Stimulated activated CD4-positive, alpha-beta T cell treated with anti-CD3 and anti-CD28 coated beads, Interleukin-12 subunit alpha, Interleukin-12 subunit beta, amount 100 ng/mL, for 24 hours (primary cell): Measurements from ENCODE around the gene C1RL.

Experiments
- DNase-seq, 2 experiments: peaks; one replicate each; pipeline ENCODE4 v3.0.0-alpha.2; 2020; ENCODE audit warnings: low read depth in 2 of 2

Gene C1RL, protein sequence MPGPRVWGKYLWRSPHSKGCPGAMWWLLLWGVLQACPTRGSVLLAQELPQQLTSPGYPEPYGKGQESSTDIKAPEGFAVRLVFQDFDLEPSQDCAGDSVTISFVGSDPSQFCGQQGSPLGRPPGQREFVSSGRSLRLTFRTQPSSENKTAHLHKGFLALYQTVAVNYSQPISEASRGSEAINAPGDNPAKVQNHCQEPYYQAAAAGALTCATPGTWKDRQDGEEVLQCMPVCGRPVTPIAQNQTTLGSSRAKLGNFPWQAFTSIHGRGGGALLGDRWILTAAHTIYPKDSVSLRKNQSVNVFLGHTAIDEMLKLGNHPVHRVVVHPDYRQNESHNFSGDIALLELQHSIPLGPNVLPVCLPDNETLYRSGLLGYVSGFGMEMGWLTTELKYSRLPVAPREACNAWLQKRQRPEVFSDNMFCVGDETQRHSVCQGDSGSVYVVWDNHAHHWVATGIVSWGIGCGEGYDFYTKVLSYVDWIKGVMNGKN

DNA sequence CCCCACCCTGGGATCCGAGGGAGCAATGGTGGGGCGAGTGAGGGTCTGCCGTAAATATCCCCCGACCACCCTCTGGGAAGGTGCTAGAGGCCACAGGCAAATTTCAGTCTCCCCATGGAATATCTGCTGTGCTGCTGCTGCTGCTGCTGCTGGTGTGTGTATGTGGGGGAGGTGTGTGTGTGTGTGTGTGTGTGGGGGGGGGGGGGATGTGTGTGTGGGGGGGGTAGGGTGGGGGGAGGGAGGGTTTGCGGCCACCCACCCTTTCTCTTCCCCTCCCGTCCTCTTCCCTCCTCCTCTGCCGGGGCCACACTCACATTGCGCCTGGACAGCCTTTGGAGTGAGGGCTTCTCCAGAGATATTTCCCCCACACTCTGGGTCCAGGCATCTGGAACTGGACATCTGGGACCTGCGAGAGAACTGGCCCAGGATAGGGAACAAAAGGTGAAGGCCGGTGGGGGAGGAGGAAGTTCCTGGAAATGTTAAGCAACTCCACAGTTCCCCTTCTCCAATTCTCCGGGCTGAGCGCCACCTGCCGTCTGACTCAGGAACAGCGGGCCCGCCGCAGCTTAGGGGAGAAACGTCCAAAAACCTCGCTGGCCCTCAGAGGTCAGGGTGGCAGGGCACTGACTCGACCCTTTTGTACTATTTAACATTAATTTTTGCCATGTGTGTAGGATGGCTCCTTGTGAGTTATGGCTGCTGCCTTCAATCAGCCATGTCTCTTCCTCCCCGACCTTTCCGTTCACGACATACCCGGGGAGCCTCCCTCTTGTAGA is at the start of gene C1RL:
Gene C1RL (minus strand): TSS at position 419 of the 776 bp plus-strand sequence. CDS start 34 bp downstream, at position 385.
- peak; percentile 64 to 88 for DNase-seq

DNA sequence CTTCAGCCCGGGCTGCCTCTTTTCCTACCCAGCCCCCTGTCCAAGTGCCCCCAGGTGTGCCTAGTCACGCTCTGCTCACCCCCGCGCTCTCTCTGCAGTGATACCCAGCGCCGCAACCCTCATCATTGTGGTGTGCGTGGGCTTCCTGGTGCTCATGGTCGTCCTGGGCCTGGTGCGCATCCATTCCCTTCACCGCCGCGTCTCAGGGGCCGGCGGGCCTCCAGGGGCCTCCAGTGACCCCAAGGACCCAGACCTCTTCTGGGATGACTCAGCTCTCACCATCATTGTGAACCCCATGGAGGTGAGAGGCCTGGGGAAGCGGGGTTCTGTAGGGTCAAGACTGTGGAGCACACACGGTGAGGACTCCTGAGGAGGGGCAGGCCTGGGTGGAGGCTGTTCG is 48.4 kb upstream of the C1RL start:
- no peak for DNase-seq

DNA sequence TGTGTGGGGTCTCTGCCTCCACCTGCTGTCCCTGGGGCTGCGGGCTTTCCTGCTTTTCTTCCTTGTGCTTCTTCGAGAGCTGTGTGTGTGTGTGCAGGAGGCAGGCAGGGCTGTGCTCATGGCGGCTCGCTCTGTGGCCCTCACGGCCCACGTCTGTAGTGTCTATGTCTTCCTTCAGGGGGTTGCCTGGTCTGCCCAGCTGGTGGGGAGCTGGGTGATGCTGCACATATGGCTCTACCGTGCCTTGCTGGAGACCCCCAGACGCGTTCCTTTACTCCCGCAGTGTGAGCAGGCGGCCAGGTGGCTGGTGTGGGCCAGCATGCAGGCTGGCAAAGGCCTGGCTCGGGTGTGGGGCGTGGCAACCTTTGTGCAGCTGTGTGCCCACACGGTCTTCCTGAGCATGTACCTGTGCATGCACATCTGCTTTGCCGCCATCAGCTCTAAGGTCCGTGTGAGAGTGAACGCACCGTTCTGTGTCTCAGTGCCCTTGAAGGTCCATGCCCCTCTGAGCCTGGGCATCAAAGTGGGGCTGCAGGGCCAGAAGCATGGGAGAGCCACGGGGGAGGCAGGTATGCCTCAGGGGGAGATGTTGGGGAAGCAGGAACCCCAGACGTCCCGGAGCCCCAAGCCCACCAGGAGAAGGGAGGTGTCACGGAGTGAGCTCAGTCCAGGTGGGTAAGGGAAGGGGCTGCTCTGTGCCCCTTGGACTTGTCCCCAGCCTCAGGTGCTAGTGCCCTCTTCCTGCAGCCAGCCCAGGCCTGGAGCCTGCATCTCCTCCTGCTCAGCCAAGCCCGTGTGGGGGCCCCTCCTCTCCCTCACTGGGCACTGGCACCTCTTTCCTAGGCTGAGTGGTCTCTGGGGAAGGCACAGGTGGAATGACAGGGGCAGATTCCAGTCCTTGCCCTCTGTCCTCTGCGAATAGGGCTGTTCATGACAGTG is 47.5 kb upstream of the C1RL start:
- DNase-seq, result no peak

DNA sequence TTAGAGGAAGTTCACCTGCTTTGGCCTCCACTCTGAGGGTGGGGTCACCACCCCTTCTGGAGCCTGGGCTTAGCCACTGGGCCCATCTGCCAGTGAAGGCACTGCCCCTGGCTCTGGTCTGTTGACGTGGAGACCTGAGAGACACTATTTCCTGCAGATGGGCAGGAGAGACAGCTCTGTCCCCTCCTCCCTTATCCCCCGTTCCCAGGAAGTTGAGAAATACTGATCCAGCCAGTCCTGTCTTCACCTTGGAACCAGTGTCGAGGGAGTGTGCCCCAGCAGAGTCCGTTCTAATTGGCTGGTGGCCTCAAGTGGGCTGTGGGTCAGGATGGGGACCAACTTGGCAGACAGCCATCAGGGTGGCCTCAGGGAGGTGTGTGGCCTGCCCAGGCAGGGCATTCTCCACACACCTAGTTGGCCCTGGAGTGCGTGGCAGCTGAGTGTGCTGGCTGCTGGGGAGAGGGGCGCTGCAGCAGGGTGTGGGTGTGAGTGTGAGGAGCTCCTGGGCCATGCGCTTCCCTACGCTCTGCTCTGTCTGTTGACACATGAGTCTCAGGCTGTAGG is 46.5 kb upstream of the C1RL start:
- no peak for DNase-seq

DNA sequence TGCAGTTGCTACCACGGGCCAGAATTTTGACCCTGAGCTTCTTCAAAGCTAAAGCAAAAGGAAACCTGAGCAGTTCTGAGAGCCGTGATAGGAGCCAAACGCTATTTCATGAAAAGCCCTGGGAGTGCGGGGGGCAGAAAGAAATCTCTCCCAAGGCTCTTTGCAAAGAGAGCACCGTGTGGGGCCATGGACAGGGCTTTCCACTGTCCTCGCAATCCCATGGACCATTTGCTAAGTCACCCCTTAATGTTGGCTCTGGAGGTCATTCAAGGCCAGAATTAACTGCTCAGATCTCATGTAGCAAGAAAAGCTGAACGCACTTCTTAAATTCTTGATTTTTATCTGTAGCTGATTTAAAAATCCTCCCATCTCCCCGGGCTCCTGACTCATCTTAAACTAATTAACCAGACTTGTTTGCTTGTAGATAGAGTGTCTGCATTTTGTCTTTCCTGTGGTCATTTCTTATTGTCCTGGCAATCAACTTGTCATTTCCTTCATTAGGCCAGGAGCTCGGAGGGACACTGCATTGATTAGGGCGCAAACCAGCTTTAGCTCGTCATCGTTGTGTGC is 46.0 kb upstream of the C1RL start:
- DNase-seq, result no peak

DNA sequence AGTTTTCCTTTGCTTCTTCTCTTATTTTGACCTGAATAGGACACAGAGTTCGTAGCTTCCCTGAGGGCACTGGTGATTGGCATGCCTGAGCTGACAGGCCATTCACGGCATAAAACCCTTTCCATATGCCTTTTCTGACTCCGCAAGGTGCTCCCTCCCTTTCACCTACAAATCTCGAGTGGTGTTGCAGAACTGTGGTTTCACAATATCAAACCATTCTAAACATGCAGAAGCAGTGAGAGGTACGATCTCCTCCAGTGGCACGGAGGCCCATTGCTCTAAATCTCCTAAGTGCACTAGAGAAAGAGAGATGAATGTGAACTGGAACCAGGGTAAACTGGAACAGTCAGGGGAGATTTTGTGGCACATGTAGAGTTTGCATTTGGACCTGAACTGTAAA is 45.0 kb upstream of the C1RL start:
- DNase-seq, result no peak

DNA sequence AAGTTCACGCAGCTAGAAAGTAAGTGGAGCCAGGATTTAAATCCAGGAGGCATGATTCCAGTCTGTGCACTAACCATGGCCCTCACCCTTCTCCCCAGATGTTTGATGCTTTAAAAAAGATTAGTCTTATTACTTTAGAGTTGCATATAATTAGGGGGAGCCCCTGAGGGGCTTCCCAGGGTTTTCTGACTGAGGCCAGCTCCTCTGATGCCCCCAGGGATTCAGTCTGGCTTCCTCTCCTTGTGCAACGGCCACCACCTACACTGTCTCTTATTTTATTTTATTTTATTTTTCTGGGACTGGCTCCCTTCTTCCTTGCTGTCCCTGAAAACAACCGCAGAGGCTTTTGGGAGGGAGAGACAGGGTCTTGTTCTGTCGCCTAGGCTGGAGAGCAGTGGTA is 43.8 kb upstream of the C1RL start:
- no peak for DNase-seq

DNA sequence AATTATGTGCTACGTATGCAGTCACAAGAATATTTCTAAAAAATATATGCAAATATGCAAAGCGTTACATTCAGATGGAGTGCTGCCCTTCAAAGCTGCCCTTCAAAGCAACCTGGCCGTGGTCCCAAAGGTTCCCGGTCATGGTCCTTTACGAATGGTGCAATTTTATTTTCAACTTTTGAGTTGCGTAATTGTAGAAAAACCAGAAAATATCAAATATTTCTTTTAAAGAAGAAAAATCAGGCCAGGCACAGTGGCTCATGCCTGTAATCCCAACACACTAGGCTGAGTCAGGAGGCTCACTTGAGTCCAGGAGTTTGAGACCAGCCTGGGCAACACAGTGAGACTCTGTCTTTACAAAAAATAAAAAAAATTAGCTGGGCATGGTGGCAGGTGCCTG is 42.5 kb upstream of the C1RL start:
- DNase-seq, result no peak

DNA sequence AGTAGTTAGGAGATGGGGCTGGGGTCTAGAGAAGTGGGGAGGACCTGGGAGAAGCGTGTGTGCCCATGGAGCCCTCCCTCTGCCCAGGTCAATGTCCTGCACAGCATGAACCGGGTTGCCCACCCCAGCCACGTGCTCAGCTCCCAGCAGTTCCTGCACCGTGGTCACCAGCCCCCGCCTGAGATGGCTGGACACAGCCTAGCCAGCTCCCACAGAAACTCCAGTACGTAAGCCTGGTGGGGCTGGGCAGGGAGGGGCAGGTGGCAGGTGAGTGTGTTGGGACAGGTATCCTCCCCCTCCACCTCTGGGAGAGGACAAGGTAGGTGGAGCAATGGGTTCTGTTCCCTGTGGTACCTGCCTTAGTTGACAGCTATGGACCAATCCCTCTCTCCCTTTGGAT is 41.8 kb upstream of the C1RL start:
- no peak for DNase-seq

DNA sequence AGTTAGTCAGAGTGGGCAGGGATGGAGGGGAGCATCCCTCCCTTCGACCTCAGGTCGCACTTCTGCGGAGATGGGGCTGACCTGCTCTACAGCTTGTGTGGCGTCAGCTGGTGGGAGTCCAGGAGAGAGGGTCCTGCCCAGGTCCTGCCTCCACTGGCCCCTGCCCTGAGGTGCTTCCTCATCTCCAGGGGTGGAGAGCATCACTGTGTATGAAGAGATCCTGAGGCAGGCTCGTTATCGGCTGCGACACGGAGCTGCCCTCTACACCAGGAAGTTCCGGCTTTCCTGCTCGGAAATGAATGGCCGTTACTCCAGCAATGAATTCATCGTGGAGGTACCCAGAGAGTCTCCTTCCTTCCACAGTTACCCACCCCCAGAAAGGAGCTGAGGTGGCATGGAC is 41.3 kb upstream of the C1RL start:
- DNase-seq, result no peak

DNA sequence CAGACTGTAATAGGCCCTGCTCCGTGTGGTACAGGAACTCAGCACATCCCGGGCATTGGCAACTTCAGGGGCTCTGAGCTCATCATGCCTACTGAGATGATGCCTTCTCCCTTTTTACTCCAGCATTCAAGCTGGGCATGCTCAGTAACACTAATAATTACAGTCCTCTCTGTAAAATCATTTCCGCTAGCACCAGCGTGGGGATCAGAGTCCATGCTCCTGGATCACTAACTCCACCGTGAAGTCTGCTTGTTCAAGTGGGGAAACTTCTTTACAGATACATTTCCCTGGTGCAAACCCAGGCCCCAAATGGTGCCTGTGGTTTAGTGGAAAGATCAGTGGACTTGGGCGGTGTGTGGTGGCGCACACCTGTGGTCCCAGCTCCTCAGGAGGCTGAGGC is 37.9 kb upstream of the C1RL start:
- DNase-seq, result no peak

DNA sequence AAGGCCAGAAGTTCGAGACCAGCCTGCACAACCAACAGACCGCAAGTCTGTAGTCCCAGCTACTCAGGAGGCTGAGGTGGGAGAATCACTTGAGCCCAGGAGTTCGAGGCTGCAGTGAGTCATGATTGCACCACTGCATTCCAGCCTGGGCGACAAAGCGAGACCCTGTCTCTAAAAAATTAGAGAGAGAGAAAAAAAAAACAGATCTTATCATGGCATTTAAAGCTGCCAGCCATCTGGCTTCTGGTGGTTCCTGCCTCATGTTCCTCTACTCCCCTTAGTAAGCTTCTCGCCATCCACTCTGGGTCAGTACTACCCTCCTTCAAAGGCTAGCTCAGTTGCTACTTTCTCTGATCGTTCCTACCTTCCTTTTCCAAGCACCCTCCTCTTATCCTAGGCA is 37.2 kb upstream of the C1RL start:
- no peak for DNase-seq

DNA sequence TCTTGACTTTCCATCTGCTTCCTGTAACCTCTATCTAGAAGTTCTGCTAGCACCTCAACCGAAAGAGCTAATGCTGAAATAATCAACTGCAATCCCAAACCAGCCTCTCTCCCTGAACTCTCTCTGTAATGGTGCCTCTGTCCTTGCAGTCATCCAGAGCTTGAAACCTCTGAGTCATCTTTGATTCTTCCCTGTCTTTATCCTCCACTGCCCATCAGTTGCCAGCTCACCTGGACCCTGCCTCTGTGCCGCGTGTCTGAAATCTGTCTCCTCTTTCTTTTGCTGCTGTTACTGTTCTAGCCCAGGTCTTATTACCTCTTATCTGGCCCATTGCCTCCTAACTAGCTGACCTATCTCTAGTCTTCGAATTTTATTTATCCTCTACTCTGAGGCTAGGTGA is 36.7 kb upstream of the C1RL start:
- no peak for DNase-seq

DNA sequence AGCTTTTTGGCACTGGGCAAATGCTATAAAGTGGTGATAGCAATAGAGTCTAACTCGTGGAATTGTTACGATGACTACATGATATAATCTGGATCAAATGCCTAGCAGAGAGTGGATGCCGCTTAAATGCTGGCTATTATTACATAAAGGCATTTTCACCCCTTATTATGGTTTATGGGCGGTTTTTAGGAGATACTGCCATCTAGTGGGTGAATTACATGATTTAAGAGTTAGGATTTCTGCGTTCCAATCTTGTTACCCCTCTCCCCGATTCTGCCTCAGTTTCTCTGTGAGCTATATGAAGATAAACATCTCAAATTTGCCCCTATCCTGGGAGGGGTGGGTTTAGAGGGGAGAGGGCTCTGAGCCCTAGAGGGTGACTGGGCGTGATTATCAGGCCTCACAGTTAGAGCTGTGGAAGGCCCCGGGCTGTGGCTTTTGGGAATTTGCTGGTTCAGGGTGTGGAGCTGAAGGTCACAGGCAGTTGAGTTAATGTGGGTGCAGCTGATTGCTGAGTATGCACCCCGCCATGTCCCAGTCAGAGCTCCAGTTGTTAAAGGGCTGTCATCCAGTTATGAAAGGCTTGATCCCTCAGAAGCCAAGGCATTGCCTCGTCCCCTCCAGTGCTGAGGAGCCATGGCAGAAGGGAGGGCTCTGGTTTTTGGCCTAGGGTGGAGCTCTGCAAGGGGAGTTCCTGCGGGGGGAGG is 35.6 kb upstream of the C1RL start:
- DNase-seq, result no peak

DNA sequence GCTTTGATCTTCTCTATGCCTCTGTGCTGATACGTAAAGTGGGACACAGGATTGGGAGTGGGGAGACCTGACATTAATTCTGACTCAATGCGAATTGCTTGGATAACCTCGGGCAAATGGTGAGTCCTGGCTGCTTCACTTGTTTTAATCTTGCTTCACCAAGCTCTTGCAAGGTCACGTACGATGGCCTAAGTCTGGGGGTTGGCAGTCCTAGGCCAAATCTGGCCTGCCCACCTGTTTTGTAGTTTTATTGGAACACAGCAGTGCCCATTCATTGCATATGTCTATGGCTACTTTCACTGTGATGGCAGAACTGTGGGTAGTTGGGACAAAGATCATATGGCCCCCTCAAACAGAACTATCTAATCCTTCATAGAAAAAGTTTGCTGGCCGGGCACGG is 34.5 kb upstream of the C1RL start:
- DNase-seq, result no peak

DNA sequence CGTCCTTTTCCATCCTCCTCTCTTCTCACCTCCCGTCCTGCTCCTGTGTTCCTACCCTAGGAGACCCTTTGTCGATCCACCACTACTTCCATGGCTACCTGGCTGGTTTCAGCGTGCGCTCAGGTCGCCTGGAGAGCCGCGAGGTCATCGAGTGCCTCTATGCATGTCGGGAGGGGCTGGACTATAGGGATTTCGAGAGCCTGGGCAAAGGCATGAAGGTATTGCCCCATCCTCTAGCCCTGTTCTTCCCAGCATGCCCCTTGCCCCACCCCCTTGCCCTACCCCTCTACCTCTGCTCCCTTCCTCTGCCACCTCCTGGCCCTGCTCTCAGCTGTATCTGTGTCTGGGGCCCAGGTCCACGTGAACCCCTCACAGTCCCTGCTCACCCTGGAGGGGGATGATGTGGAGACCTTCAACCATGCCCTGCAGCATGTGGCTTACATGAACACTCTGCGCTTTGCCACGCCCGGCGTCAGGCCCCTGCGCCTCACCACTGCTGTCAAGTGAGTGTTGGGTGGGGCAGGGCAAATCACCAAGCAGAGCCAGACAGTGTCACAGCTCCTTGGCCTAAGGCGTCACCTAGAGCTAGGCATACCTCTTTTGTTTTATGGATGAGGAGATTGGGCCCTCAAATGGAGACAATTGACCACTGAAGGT is 33.9 kb upstream of the C1RL start:
- no peak for DNase-seq

DNA sequence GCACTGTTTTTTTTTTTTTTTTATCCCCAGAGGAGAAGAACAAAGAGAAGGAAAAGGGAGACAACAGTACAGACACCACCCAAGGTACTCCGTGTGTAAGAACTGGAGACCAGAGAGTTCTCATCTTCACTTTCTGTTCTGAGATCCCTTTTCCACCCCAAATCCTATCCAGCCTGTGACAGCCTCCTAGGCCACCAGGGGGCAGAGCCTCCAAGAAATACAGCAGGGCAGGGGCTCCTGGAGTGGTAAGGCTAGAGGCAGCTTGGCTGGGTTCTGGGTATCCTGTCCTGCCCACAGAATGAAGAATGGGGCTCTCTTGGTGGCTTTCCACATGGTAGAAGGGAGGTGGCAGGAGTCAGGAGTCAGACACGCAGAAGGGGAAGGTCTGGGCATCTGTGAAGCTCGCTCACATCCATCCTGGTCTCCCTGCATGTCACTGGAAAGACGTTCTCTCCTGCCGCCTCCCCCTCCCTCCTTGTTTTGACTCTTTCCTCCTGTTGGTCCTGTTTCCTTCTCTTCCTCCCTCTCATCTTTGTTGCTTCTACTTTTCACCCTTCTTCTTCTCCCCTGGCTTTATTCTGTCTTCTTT is 33.1 kb upstream of the C1RL start:
- peak in 1 of 2 experiments; percentile 52 for DNase-seq

DNA sequence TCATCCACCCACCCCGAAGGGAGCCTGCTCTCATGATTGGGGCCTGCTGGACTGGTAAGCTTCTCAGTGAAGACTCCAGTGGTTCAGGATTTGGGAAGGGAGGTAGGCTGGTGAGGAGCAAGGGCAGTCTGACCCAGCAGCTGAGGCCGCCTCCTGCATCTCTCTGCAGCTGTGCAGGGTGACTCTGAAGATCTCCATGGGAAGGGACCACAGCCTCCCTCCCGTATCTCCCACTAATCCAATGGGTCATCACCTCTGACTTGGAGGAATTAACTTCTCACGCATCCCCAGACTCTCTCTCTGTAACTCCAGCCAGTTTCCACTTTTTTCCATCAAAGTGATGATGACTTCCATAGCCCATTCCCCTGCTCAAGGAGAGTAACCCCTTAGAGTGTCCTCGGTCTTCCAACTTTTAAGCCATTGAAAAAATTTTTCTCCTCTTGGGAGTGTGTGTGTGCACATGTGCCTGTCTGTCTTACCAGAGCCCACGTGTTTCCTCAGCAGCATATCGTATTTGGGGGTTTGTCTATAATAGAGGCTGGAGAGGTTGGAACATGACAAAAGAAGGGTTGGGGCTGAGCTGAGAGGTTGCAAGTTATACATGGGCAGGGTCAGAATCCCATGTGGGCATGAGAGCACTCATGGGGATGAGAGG is 32.5 kb upstream of the C1RL start:
- DNase-seq, result no peak

DNA sequence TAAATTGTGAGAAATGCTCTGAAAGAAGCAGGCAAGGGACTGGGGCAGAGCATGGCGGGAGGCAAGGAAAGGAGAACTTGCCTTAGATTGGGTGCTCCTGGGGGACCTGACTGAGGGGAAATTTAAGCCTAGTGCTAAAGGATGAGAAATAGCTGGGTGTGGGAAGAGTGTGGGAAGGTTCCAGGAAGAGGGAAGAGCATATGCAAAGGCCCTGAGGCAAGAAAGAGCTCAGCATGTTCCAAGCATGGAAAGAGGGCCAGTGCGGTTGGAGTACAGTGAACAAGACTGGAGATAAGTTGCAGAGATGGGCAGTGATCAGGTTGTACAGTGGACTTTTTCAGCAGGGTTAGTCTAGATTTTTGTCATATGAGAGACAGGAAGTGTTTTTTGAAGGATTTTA is 30.2 kb upstream of the C1RL start:
- no peak for DNase-seq
